OCI-LY1 (cell line): ENCODE data around the gene BRIP1.

Source experiments
- H2AFZ ChIP-seq: fragments of 200-600 bp; sonication (generic), shearing (Covaris generic); 2 replicates; pipeline ENCODE4 v1.6.0; 2014; ENCODE audit warnings: antibody characterized with exemption, mild to moderate bottlenecking, low read length
- H3F3A ChIP-seq: fragments of 200-600 bp; sonication (generic), shearing (Covaris generic); 2 replicates; pipeline ENCODE4 v1.6.0; 2014; ENCODE audit warnings: mild to moderate bottlenecking, antibody characterized with exemption, low read length, moderate library complexity; ENCODE audit not compliant: insufficient read depth
- H3K27ac ChIP-seq: fragments of 200-600 bp; sonication (generic); 2 replicates; pipeline ENCODE4 v1.5.1; 2014; ENCODE audit warnings: low read length, mixed run types, mild to moderate bottlenecking, low read depth; ENCODE audit not compliant: poor library complexity, severe bottlenecking
- H3K27me3 ChIP-seq: fragments of 200-600 bp; sonication (generic); 2 replicates; pipeline ENCODE4 v1.6.0; 2014; ENCODE audit warnings: antibody characterized with exemption, mild to moderate bottlenecking, low read length, moderate library complexity; ENCODE audit not compliant: insufficient read depth
- H3K36me3 ChIP-seq: fragments of 200-600 bp; sonication (generic); 2 replicates; pipeline ENCODE4 v1.6.1; 2014; ENCODE audit warnings: mild to moderate bottlenecking, antibody characterized with exemption, low read length, moderate library complexity, mixed read lengths; ENCODE audit not compliant: insufficient read depth
- H3K4me1 ChIP-seq: fragments of 200-600 bp; sonication (generic); 2 replicates; pipeline ENCODE4 v1.5.1; 2014; ENCODE audit warnings: mild to moderate bottlenecking, low read length, moderate library complexity; ENCODE audit not compliant: insufficient read depth, severe bottlenecking
- H3K4me2 ChIP-seq: fragments of 200-600 bp; sonication (generic), shearing (Covaris generic); 2 replicates; pipeline ENCODE4 v1.6.1; 2014; ENCODE audit warnings: low read length
- H3K4me3 ChIP-seq: fragments of 200-600 bp; sonication (generic); 2 replicates; pipeline ENCODE4 v1.5.1; 2014; ENCODE audit warnings: low read length, low read depth, mild to moderate bottlenecking, mixed read lengths; ENCODE audit not compliant: poor library complexity, severe bottlenecking
- H3K79me2 ChIP-seq: fragments of 200-600 bp; shearing (Covaris generic); 2 replicates; pipeline ENCODE4 v1.6.1; 2016; ENCODE audit warnings: mixed run types, low read length, mixed read lengths; ENCODE audit not compliant: insufficient read depth
- H3K9ac ChIP-seq: fragments of 200-600 bp; sonication (generic), shearing (Covaris generic); 2 replicates; pipeline ENCODE4 v1.6.1; 2014; ENCODE audit warnings: mild to moderate bottlenecking, low read length, mixed read lengths
- H3K9me2 ChIP-seq: fragments of 200-600 bp; sonication (generic), shearing (Covaris generic); 2 replicates; pipeline ENCODE4 v1.6.1; 2014; ENCODE audit warnings: low read depth, mild to moderate bottlenecking, low read length, mixed read lengths
- H3K9me3 ChIP-seq: fragments of 200-600 bp; shearing (Covaris generic); 2 replicates; pipeline ENCODE4 v1.6.1; 2014; ENCODE audit warnings: low read length, mixed read lengths
- H4K20me1 ChIP-seq: fragments of 200-600 bp; sonication (generic), shearing (Covaris generic); 2 replicates; pipeline ENCODE4 v1.6.0; 2016; ENCODE audit warnings: mild to moderate bottlenecking, low read length; ENCODE audit not compliant: insufficient read depth
- CTCF ChIP-seq: fragments of 200-600 bp; sonication (generic), shearing (Covaris generic); IDR thresholded peaks from 2 replicates; pipeline ENCODE4 v1.5.1; 2017; ENCODE audit warnings: mild to moderate bottlenecking, antibody characterized with exemption, low read length, moderate library complexity, mixed read lengths
- EZH2 ChIP-seq: fragments of 200-600 bp; sonication (generic), shearing (Covaris generic); IDR thresholded peaks from 2 replicates; pipeline ENCODE4 v1.8.0; 2017; ENCODE audit warnings: borderline replicate concordance, mixed run types, mild to moderate bottlenecking, antibody characterized with exemption, low read length, moderate library complexity, mixed read lengths

Gene BRIP1

DNA sequence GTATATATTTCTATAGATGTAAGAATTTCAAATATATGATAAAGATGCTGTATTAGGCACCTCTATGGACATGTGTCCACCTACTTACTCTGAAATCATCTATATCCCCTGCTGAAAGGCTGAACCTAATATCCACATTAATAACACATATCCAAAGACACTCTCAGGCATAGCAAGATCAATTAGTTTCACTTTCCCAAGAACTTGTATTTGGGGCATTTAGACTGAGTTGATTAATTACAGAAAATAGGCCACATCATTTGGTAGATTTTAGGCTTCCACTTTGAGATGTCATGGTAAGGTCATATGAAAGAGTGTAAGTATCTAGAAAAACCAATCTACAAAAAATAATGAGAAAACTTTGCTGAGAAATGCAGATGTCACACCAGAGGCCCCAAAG is 45.1 kb downstream of the BRIP1 start:
- H2AFZ ChIP-seq = no peak overlapping the region
- H3K4me2 ChIP-seq = no peak overlapping the region
- no peak overlapping the region for H3K27ac ChIP-seq
- H3K36me3 ChIP-seq = peaks cover 70% of the 10 kb centered on the region
- no peak overlapping the region for H3K9ac ChIP-seq
- TF ChIP-seq CTCF (no peak), EZH2 (no peak)
- H3F3A ChIP-seq = no peaks in the 10 kb centered on the region
- H3K9me3 ChIP-seq = no peaks in the 10 kb centered on the region
- H4K20me1 ChIP-seq = no peaks in the 10 kb centered on the region
- peaks cover 21% of the 10 kb centered on the region for H3K4me1 ChIP-seq
- H3K79me2 ChIP-seq = no peaks in the 10 kb centered on the region
- H3K27me3 ChIP-seq = no peaks in the 10 kb centered on the region
- no peaks in the 10 kb centered on the region for H3K9me2 ChIP-seq
- no peak overlapping the region for H3K4me3 ChIP-seq

- H4K20me1 ChIP-seq = no peaks in the 10 kb centered on the region
- peaks cover 21% of the 10 kb centered on the region for H3K4me1 ChIP-seq
- H3K4me2 ChIP-seq = no peak overlapping the region
- no peaks in the 10 kb centered on the region for H3K9me3 ChIP-seq
- no peaks in the 10 kb centered on the region for H3K27me3 ChIP-seq
- no peak overlapping the region for H2AFZ ChIP-seq
- TF ChIP-seq EZH2 (no peak), CTCF (no peak)
- no peak overlapping the region for H3K4me3 ChIP-seq
- no peaks in the 10 kb centered on the region for H3K79me2 ChIP-seq
- H3K27ac ChIP-seq = no peak overlapping the region
- H3K9me2 ChIP-seq = no peaks in the 10 kb centered on the region
- H3K36me3 ChIP-seq = peaks cover 63% of the 10 kb centered on the region
- no peak overlapping the region for H3K9ac ChIP-seq
- H3F3A ChIP-seq = no peaks in the 10 kb centered on the region
Observed at GRCh38 chr17:61817452-61817851, 45.9 kb downstream of the BRIP1 start.

- H3K4me2 ChIP-seq = peak overlapping the region; percentile 21
- H3F3A ChIP-seq = no peaks in the 10 kb centered on the region
- H3K4me1 ChIP-seq = peaks cover 21% of the 10 kb centered on the region
- peaks cover 55% of the 10 kb centered on the region for H3K36me3 ChIP-seq
- H3K9ac ChIP-seq = peak overlapping the region; percentile 41; the same call in 1 of the 2 replicates
- H3K9me2 ChIP-seq = no peaks in the 10 kb centered on the region
- no peaks in the 10 kb centered on the region for H4K20me1 ChIP-seq
- no peaks in the 10 kb centered on the region for H3K79me2 ChIP-seq
- no peak for TF ChIP-seq CTCF
- no peak overlapping the region for H3K4me3 ChIP-seq
- no peaks in the 10 kb centered on the region for H3K27me3 ChIP-seq
- H3K9me3 ChIP-seq = no peaks in the 10 kb centered on the region
- no peak overlapping the region for H2AFZ ChIP-seq
- peak overlapping the region; percentile 64 for H3K27ac ChIP-seq
Observed at GRCh38 chr17:61816538-61816937, 46.8 kb downstream of the BRIP1 start.
